Bronchial epithelial cell (primary cell): ENCODE data around the gene WASHC4. TPM values are rescaled to one million over a fixed set of nuclear protein-coding genes. Genes with fewer than 3 reads are reported as not detected.

Source experiments
- DNase-seq: peaks from one replicate; pipeline ENCODE4 v3.0.0-alpha.2; 2010; ENCODE audit warnings: low read depth
- FAIRE-seq: peaks from 2 replicates; lab custom pipeline; 2011; peaks lifted over from hg19 to GRCh38; lab: Jason Lieb, UNC
- H3K27me3 ChIP-seq: 2 replicates; pipeline ENCODE4 v1.5.1; 2011; ENCODE audit warnings: low read length; ENCODE audit not compliant: control insufficient read depth, insufficient read depth
- H3K36me3 ChIP-seq: 2 replicates; pipeline ENCODE4 v1.5.1; 2011; ENCODE audit warnings: low read length; ENCODE audit not compliant: control insufficient read depth, insufficient read depth
- H3K4me3 ChIP-seq: 2 replicates; pipeline ENCODE4 v1.5.1; 2011; ENCODE audit warnings: mild to moderate bottlenecking, low read depth, low read length, control low read depth
- CTCF ChIP-seq: IDR thresholded peaks from 2 replicates; pipeline ENCODE4 v1.5.1; 2011; ENCODE audit warnings: mild to moderate bottlenecking, moderate library complexity, low read length, control low read depth, inconsistent platforms; ENCODE audit not compliant: insufficient read depth, severe bottlenecking
- total RNA-seq: library from RNA; depleted of rRNA; stranded (reverse); fragments of >200 nt; gene quantifications from 2 replicates; pipeline ENCODE4 v1.2.1, GENCODE V29; 2014

The WASHC4 gene
- total RNA-seq, 1 donor from 2014 or later = 60.8 TPM

GRCh38 chr12:105078712-105079570 lies 28.6 kb upstream of the WASHC4 start:
- DNase-seq (no peak), FAIRE-seq (no peak)
- no peak overlapping the region for H3K4me3 ChIP-seq
- H3K36me3 ChIP-seq = no peaks in the 10 kb centered on the region
- TF ChIP-seq CTCF = no peak
- H3K27me3 ChIP-seq = peaks cover 1% of the 10 kb centered on the region

GRCh38 chr12:105083031-105083430 lies 24.5 kb upstream of the WASHC4 start:
- no peak for TF ChIP-seq CTCF
- peak overlapping the region; percentile 79 for H3K4me3 ChIP-seq
- peaks cover 1% of the 10 kb centered on the region for H3K27me3 ChIP-seq
- no peaks in the 10 kb centered on the region for H3K36me3 ChIP-seq
- FAIRE-seq (no peak), DNase-seq (no peak)

GRCh38 chr12:105083551-105084105 lies 23.9 kb upstream of the WASHC4 start:
- peaks cover 1% of the 10 kb centered on the region for H3K27me3 ChIP-seq
- peak; percentile 22 for DNase-seq
- no peak for TF ChIP-seq CTCF
- no peak for FAIRE-seq
- no peaks in the 10 kb centered on the region for H3K36me3 ChIP-seq
- H3K4me3 ChIP-seq = peak overlapping the region; percentile 79

- DNase-seq (peak; percentile 68), FAIRE-seq (no peak)
These were observed 23.0 kb upstream of the WASHC4 start, which contains the start of gene ALDH1L2 for GRCh38 chr12:105084251-105085250. TSS of gene ALDH1L2 (minus strand) at chr12:105084458. CDS start at chr12:105084436, 22 bp downstream.

More at GRCh38 chr12:105084251-105085250, 23.0 kb upstream of the WASHC4 start, which contains the start of gene ALDH1L2:
- Histone ChIP-seq H3K27me3 (peaks cover 1% of the 10 kb centered on the region), H3K4me3 (peak within 1 kb of the TSS; percentile 79), H3K36me3 (no peaks in the 10 kb centered on the region)
- no peak for TF ChIP-seq CTCF
